ENCODE measurements around the gene NUTF2. TPM values are rescaled to one million over a fixed set of nuclear protein-coding genes. Genes with fewer than 3 reads are reported as not detected.

NUTF2 gene
- total RNA-seq, 1 experiment from 2014 or later: 200 TPM

GRCh38 chr16:67846320-67847063, at the start of gene NUTF2 (continued):
- TF ChIP-seq ZNF532 (CRISPR knock-in tag; IDR thresholded peaks at IDR 0.05; ENCODE audit: borderline replicate concordance) (no peak), SMAD4 (CRISPR knock-in tag; IDR thresholded peaks at IDR 0.05) (peak; percentile 79; the same call in 1 of the 2 replicates), TP53 (CRISPR knock-in tag; IDR thresholded peaks at IDR 0.05) (no peak), CTCF (IDR thresholded peaks at IDR 0.05) (no peak), ZSCAN18 (CRISPR knock-in tag; IDR thresholded peaks at IDR 0.05) (no peak), FOXP1 (CRISPR knock-in tag; IDR thresholded peaks at IDR 0.05; ENCODE audit: borderline replicate concordance) (peak; percentile 0; the same call in 1 of the 2 replicates), RORB (CRISPR knock-in tag; IDR thresholded peaks at IDR 0.05) (no peak), ATF6 (CRISPR knock-in tag; IDR thresholded peaks at IDR 0.05) (no peak), HMGXB4 (CRISPR knock-in tag; IDR thresholded peaks at IDR 0.05) (no peak; the same call in 1 of the 2 replicates), ZNF263 (CRISPR knock-in tag; IDR thresholded peaks at IDR 0.05; ENCODE audit: low read depth) (0 out of 2 replicates have a peak, but pooled peaks have one; percentile 12), MXD4 (CRISPR knock-in tag; IDR thresholded peaks at IDR 0.05; ENCODE audit: borderline replicate concordance) (no peak), CREM (CRISPR knock-in tag; IDR thresholded peaks at IDR 0.05) (peak; percentile 72; the same call in 1 of the 2 replicates), NR3C1 (CRISPR knock-in tag; conservative IDR thresholded peaks at IDR 0.05; ENCODE audit: low read depth) (no peak), RELA (CRISPR knock-in tag; IDR thresholded peaks at IDR 0.05; ENCODE audit: borderline replicate concordance) (no peak), ELF4 (CRISPR knock-in tag; IDR thresholded peaks at IDR 0.05; ENCODE audit: low read depth) (no peak), ATF1 (CRISPR knock-in tag; IDR thresholded peaks at IDR 0.05) (peak; percentile 78; the same call in 1 of the 2 replicates), ARID4B (CRISPR knock-in tag; IDR thresholded peaks at IDR 0.05; ENCODE audit: borderline replicate concordance) (peak; percentile 82; the same call in 1 of the 2 replicates), ESRRA (CRISPR knock-in tag; IDR thresholded peaks at IDR 0.05; ENCODE audit: borderline replicate concordance) (0 out of 2 replicates have a peak, but pooled peaks have one; percentile 21), HMGA2 (CRISPR knock-in tag; IDR thresholded peaks at IDR 0.05) (no peak), SP1 (CRISPR knock-in tag; conservative IDR thresholded peaks at IDR 0.05) (peak; percentile 79), CREB1 (CRISPR knock-in tag; IDR thresholded peaks at IDR 0.05) (no peak), NR1H2 (CRISPR knock-in tag; IDR thresholded peaks at IDR 0.05) (no peak), ZNF396 (CRISPR knock-in tag; IDR thresholded peaks at IDR 0.05; ENCODE audit: borderline replicate concordance) (no peak)

Data from WTC11 (cell line).